Measurements from ENCODE around the gene WDR26.
"Not testable (repeated sequence)": the region's sequence is repeated elsewhere in the genome, so short reads cannot be mapped to it uniquely, and the experiment has no call there.

The WDR26 gene

GRCh38 chr1:224343679-224344078, 90.9 kb downstream of the WDR26 start:
- no peak for DNase-seq

DNA sequence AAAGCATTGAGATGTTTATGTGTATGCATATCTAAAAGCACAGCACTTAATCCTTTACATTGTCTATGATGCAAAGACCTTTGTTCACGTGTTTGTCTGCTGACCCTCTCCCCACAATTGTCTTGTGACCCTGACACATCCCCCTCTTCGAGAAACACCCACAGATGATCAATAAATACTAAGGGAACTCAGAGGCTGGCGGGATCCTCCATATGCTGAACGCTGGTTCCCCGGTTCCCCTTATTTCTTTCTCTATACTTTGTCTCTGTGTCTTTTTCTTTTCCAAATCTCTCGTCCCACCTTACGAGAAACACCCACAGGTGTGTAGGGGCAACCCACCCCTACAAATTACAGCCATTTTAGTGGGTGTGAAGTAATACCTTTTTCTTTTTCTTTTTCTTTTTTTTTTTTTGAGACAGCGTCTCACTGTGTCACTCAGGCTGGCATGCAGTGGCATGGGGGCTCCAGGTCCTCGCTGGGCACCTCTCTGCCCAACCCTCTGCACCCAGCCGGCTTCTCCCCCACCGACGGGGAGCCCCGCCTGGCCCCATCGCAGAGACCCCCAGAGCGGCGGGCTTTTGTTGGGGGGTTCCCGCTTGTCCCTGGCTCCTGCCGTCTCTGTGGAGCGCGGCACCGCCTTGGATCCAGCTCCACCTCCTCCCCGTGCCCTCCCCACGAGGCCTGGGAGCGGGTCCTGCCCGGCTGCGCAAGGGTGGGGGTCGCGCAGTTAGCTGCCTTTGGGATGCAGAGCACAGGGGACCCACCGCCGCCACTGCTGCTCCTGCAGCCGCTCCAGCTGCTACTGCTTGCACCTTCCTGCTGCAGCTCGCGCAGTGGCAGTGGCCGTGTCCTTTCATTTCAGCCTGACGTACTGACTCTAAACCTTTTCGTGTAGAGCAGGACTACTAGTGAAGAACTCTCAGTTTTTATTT, 93.9 kb downstream of the WDR26 start:
- not testable (repeated sequence) for DNase-seq

- DNase-seq, result no peak
Measured at GRCh38 chr1:224339442-224340033, 95.1 kb downstream of the WDR26 start.

DNA sequence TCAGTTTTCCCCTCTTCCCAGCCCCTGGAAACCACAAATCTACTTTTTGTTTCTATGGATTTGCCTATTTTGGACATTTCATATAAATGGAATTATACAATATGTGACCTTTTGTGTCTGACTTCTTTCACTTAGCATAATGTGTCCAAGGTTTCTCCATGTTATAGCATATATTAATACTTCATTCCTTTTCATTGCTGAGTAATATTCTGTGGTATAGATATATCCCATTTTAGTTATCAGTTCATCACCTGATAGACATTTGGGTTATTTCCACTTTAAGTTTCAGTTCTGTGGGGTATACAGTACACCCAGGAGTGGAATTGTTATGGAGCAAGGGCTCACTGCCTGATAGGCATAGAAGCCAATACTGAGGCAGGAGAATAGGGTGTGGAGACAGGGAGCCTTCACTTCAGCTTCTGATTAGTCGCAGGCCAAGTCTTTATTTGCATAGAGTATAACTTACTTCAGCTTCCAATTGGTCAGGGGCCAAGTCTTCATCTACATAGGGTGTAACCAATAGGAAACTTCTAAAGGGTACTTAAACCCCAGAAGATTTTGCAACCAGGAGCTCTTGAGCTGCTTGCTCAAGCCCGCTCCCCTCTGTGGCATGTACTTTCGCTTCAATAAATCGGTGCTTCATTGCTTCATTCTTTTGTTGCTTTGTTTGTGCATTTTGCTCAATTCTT, 96.3 kb downstream of the WDR26 start:
- DNase-seq, result no peak

All from GF-D8 (cell line).